H1 (cell line): ENCODE results near the gene GRIK4. TPM values are rescaled to one million over a fixed set of nuclear protein-coding genes. Genes with fewer than 3 reads are reported as not detected.

Experiments used
- CTCF ChIA-PET: fragments of 300-600 bp; sonication (Branson Sonifier 250); formaldehyde crosslinking; loops from one replicate; lab custom pipeline; 2021; ENCODE audit not compliant: partially characterized antibody; lab: Charles Lee
- POLR2A ChIA-PET: fragments of 300-600 bp; sonication (Branson Sonifier 250); formaldehyde crosslinking; loops from one replicate; lab custom pipeline; 2021; ENCODE audit warnings: inconsistent platforms; ENCODE audit not compliant: partially characterized antibody; lab: Charles Lee
- DNase-seq, 2 experiments: peaks; one replicate each; pipeline versions ENCODE4 v3.0.0 to v3.0.0-alpha.2; 2010 to 2022; ENCODE audit warnings: low spot score in 2 of 2, low read depth in 1 of 2, mixed read lengths in 1 of 2
- FAIRE-seq: peaks from 2 replicates; lab custom pipeline; 2011; peaks lifted over from hg19 to GRCh38; lab: Jason Lieb, UNC
- H2AFZ ChIP-seq: 2 replicates; pipeline ENCODE4 v1.8.1; 2012; ENCODE audit warnings: low read length, inconsistent platforms
- H2AK5ac ChIP-seq: 2 replicates; pipeline ENCODE4 v1.6.1; 2013; ENCODE audit warnings: low read depth, low read length
- H2BK120ac ChIP-seq: replicated peaks from 2 replicates; pipeline ENCODE3; 2013; ENCODE audit warnings: low read depth, low read length, inconsistent platforms
- H2BK12ac ChIP-seq: 2 replicates; pipeline ENCODE4 v1.6.1; 2013; ENCODE audit warnings: low read depth, low read length
- H2BK15ac ChIP-seq: 2 replicates; pipeline ENCODE4 v1.6.1; 2013; ENCODE audit warnings: low read length
- H2BK20ac ChIP-seq: 2 replicates; pipeline ENCODE4 v1.6.1; 2013; ENCODE audit warnings: low read length
- H2BK5ac ChIP-seq: 2 replicates; pipeline ENCODE4 v1.6.1; 2013; ENCODE audit warnings: low read depth, low read length
- H3K14ac ChIP-seq: 2 replicates; pipeline ENCODE4 v1.6.1; 2013; ENCODE audit warnings: inconsistent platforms; ENCODE audit not compliant: insufficient read length
- H3K18ac ChIP-seq: 2 replicates; pipeline ENCODE4 v1.6.1; 2013; ENCODE audit warnings: low read length; ENCODE audit errors: extremely low read depth
- H3K23ac ChIP-seq: 2 replicates; pipeline ENCODE4 v1.6.1; 2013; ENCODE audit warnings: inconsistent platforms; ENCODE audit not compliant: insufficient read length
- H3K23me2 ChIP-seq: 2 replicates; pipeline ENCODE4 v1.6.1; 2013; ENCODE audit warnings: low read depth, low read length
- H3K27ac ChIP-seq: 2 replicates; pipeline ENCODE4 v1.6.1; 2011; ENCODE audit warnings: low read depth, low read length, inconsistent platforms
- H3K27me3 ChIP-seq, 4 experiments: replicated peaks in 1 of 4; 1 replicate in 1 of 4; 2 replicates in 3 of 4; pipeline versions ENCODE4 v1.6.1 to v1.8.1; 2011 to 2013; ENCODE audit warnings: low read length in 3 of 4, mild to moderate bottlenecking in 3 of 4, inconsistent platforms in 2 of 4, mixed read lengths in 2 of 4, moderate library complexity in 1 of 4; ENCODE audit not compliant: control insufficient read depth in 3 of 4, insufficient read depth in 3 of 4; ENCODE audit errors: extremely low read depth in 1 of 4
- H3K36me3 ChIP-seq, 4 experiments: 2 replicates each; pipeline versions ENCODE4 v1.6.1 to v1.8.1; 2011 to 2013; ENCODE audit warnings: mild to moderate bottlenecking in 4 of 4, low read length in 3 of 4, moderate library complexity in 2 of 4, control low read depth in 1 of 4, inconsistent platforms in 1 of 4; ENCODE audit not compliant: insufficient read depth in 4 of 4, control insufficient read depth in 2 of 4
- H3K4ac ChIP-seq: replicated peaks from 2 replicates; pipeline ENCODE3; 2013; ENCODE audit warnings: low read length, low read depth, mixed read lengths, inconsistent platforms; ENCODE audit not compliant: insufficient read length
- H3K4me1 ChIP-seq, 4 experiments: replicated peaks in 1 of 4; 1 replicate in 1 of 4; 2 replicates in 3 of 4; pipeline versions ENCODE4 v1.6.1 to v1.8.1; 2011 to 2013; ENCODE audit warnings: low read length in 3 of 4, inconsistent platforms in 2 of 4, mixed read lengths in 1 of 4; ENCODE audit not compliant: insufficient read depth in 4 of 4, control insufficient read depth in 3 of 4
- H3K4me2 ChIP-seq, 2 experiments: 2 replicates each; pipeline versions ENCODE4 v1.6.1 to v1.8.1; 2011 to 2013; ENCODE audit warnings: low read depth in 2 of 2, low read length in 2 of 2, control low read depth in 1 of 2, inconsistent platforms in 1 of 2, mild to moderate bottlenecking in 1 of 2; ENCODE audit not compliant: insufficient read depth in 1 of 2
- H3K4me3 ChIP-seq, 4 experiments: fragments of 200-600, 300-600 bp in 1 of 4; sonication (generic), shearing (Covaris generic), sonication (Bioruptor Twin) in 1 of 4; 2 replicates each; pipeline versions ENCODE4 v1.5.1 to v1.8.1; 2011 to 2016; ENCODE audit warnings: low read length in 4 of 4, low read depth in 3 of 4, control low read depth in 2 of 4, inconsistent platforms in 2 of 4, mild to moderate bottlenecking in 2 of 4, mixed read lengths in 1 of 4, moderate library complexity in 1 of 4; ENCODE audit not compliant: insufficient read depth in 2 of 4; ENCODE audit errors: extremely low read depth in 1 of 4
- H3K56ac ChIP-seq: replicated peaks from 2 replicates; pipeline ENCODE3; 2013; ENCODE audit warnings: low read depth, mild to moderate bottlenecking, mixed read lengths, low read length, inconsistent platforms; ENCODE audit not compliant: insufficient read length
- H3K79me1 ChIP-seq: 2 replicates; pipeline ENCODE4 v1.6.1; 2013; ENCODE audit warnings: low read depth, low read length, control low read depth
- H3K79me2 ChIP-seq, 2 experiments: 2 replicates each; pipeline versions ENCODE4 v1.6.1 to v1.8.1; 2012 to 2013; ENCODE audit warnings: low read length in 2 of 2, mild to moderate bottlenecking in 2 of 2, inconsistent platforms in 1 of 2; ENCODE audit not compliant: insufficient read depth in 2 of 2, control insufficient read depth in 1 of 2
- H3K9ac ChIP-seq, 4 experiments: replicated peaks in 1 of 4; 1 replicate in 1 of 4; 2 replicates in 3 of 4; pipeline versions ENCODE4 v1.6.1 to v1.8.1; 2011 to 2013; ENCODE audit warnings: low read depth in 3 of 4, low read length in 3 of 4, control low read depth in 2 of 4, mild to moderate bottlenecking in 2 of 4, moderate library complexity in 2 of 4, inconsistent platforms in 1 of 4; ENCODE audit errors: extremely low read depth in 1 of 4
- H3K9me3 ChIP-seq, 2 experiments: 2 replicates each; pipeline versions ENCODE4 v1.6.1 to v1.8.1; 2012 to 2013; ENCODE audit warnings: mild to moderate bottlenecking in 2 of 2, moderate library complexity in 2 of 2, control low read depth in 1 of 2, inconsistent platforms in 1 of 2, low read depth in 1 of 2, low read length in 1 of 2, mixed read lengths in 1 of 2; ENCODE audit not compliant: insufficient read depth in 2 of 2
- H4K20me1 ChIP-seq, 2 experiments: replicated peaks in 1 of 2; 2 replicates each; pipeline versions ENCODE3 to v1.8.1; 2011 to 2013; ENCODE audit warnings: inconsistent platforms in 2 of 2, low read length in 2 of 2, mild to moderate bottlenecking in 1 of 2; ENCODE audit not compliant: insufficient read depth in 2 of 2, control insufficient read depth in 1 of 2
- H4K5ac ChIP-seq: 2 replicates; pipeline ENCODE4 v1.6.1; 2013; ENCODE audit warnings: low read length, low read depth, mixed read lengths, inconsistent platforms; ENCODE audit not compliant: insufficient read length
- H4K8ac ChIP-seq: 2 replicates; pipeline ENCODE4 v1.8.0; 2013; ENCODE audit warnings: mild to moderate bottlenecking, moderate library complexity, low read length, inconsistent platforms; ENCODE audit not compliant: insufficient read depth; ENCODE audit errors: extremely low read depth
- H4K91ac ChIP-seq: replicated peaks from 2 replicates; pipeline ENCODE3; 2013; ENCODE audit warnings: low read length, mixed read lengths, inconsistent platforms; ENCODE audit not compliant: insufficient read length
- PHF8 ChIP-seq: fragments of 200-600 bp; sonication (generic); conservative IDR thresholded peaks from 2 replicates; pipeline ENCODE4 v1.7.1; 2012; ENCODE audit warnings: low read depth, mild to moderate bottlenecking, inconsistent platforms, low read length, moderate library complexity
- RNF2 ChIP-seq: fragments of 200-900, 300-1000 bp; sonication (generic); IDR thresholded peaks from 2 replicates; pipeline ENCODE4 v1.7.1; 2016; ENCODE audit warnings: borderline replicate concordance, low read depth, mild to moderate bottlenecking, antibody characterized with exemption, low read length; ENCODE audit not compliant: poor library complexity, severe bottlenecking; ENCODE audit errors: missing control alignments
- SIRT6 ChIP-seq: IDR thresholded peaks from one replicate; pipeline ENCODE4 v1.7.1; 2012; ENCODE audit warnings: low read length, inconsistent platforms
- WGBS, 2 experiments: shearing (Covaris generic) in 1 of 2; methylation state at CpG; one replicate each; pipeline versions ENCODE4 v1.1.6 to v1.1.7; 2013 to 2015; ENCODE audit warnings: low lambda C conversion rate in 2 of 2, mixed read lengths in 2 of 2, inconsistent platforms in 1 of 2, low coverage in 1 of 2, missing lambda C conversion rate in 1 of 2; ENCODE audit not compliant: insufficient replicate concordance in 2 of 2, insufficient coverage in 1 of 2, insufficient read length in 1 of 2; ENCODE audit errors: extremely low coverage in 1 of 2, missing lambda C conversion rate in 1 of 2; 5-methylcytosine and 5-hydroxymethylcytosine counted together
- polyA plus RNA-seq, 7 experiments: library from polyadenylated mRNA; depleted of rRNA in 3 of 7; stranded (reverse) in 5 of 7; unstranded in 2 of 7; fragments of >200 nt in 5 of 7; fragments of 200-250 nt in 2 of 7; gene quantifications; 1 replicate in 5 of 7; 2 replicates in 1 of 7; 4 replicates in 1 of 7; pipeline versions ENCODE4 v1.2.1 to v1.2.3, GENCODE V29; 2011 to 2013; ENCODE audit warnings: missing spikeins in 2 of 7, mixed read lengths in 2 of 7
- total RNA-seq: library from RNA; stranded (reverse); fragmentation: NEBNext Ultra II Directional; extraction: Animal tissue kit (Norgen Biotek cat#: 25700); gene quantifications from 2 replicates; pipeline ENCODE4 v1.2.1, GENCODE V29; 2021

The GRIK4 gene
- total and polyA plus RNA-seq, 2 of the 8 experiments (the other 6 are each of a cell fraction or from before 2014, with no cell fraction given), result 1.2 to 2.9 TPM

DNA sequence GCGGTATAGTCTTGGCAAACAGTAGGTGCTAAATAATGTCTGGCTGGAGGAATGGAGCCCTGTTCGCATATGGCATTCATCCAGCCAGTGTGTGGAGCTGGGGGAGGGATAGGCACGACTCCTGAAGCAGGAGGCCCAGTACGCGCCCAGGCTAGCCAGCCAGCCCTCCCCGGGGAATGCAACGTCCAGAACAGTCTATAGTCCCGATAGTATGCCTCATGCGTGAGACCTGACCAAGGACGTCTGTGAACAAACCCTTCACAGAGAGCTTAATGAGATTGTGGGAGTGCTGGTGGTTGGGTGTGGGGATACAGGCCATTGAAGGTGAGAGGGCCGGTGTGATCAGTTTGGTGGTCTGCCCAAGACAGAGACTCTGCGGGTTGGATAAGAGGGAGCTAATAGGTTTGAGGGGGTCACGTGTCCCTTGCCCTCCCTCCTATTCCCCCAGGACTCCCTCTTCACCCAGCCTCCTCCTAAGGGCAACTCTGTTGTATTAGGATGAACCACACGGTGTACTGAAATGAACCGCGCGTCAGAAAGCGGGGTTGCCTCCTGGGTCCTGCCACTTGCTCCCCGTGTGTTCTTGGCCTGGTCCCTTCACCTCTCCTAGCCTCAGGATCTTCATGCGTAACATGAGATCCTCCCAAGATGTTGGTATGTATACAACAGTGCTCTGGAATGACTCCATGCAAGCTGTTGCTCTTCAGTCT lies 987 bp upstream of the GRIK4 start:
- no peak overlapping the region for H4K5ac ChIP-seq
- FAIRE-seq (no peak), DNase-seq (no peak)
- H3K23ac ChIP-seq, result no peak overlapping the region
- ChIA-PET POLR2A (interaction anchor here (1.6 kb wide), 1 partner anchor 138 kb away, joined by 5 read pairs; no protein-coding TSS in a partner anchor), CTCF (interaction anchor here (0.5 to 4.5 kb wide), 41 partner anchors 9 to 441 kb away, joined by 3 to 30 read pairs (median 4); no protein-coding TSS in a partner anchor)
- H3K79me2 ChIP-seq, result no peaks in the 10 kb centered on the region
- H2BK120ac ChIP-seq, result no peak overlapping the region
- peaks cover 0 to 22% (median 12%) of the 10 kb centered on the region in 4 experiments; a peak in 5 of 7 replicates for H3K27me3 ChIP-seq
- H2AK5ac ChIP-seq, result no peak overlapping the region
- H2AFZ ChIP-seq, result 0 out of 2 replicates have a peak overlapping the region, but pooled peaks have one; percentile 9
- H2BK20ac ChIP-seq, result 0 out of 2 replicates have a peak overlapping the region, but pooled peaks have one; percentile 29
- H3K56ac ChIP-seq, result no peak overlapping the region
- H2BK5ac ChIP-seq, result no peak overlapping the region
- no peaks in the 10 kb centered on the region for H3K36me3 ChIP-seq
- peaks cover 5% of the 10 kb centered on the region; the same call in 1 of the 2 replicates for H3K23me2 ChIP-seq
- no peak overlapping the region for H3K4me3 ChIP-seq
- H3K4me2 ChIP-seq, result no peak overlapping the region
- no peak overlapping the region for H4K8ac ChIP-seq
- peaks cover 0 to 4% of the 10 kb centered on the region in 2 experiments for H4K20me1 ChIP-seq
- 88% methylated on average over 20 of the region's 20 CpGs; no CpG with 5 or more reads in 1 of the 2 experiments for WGBS, 2 experiments
- no peak overlapping the region for H3K14ac ChIP-seq
- no peaks in the 10 kb centered on the region for H3K9me3 ChIP-seq
- no peak overlapping the region for H3K9ac ChIP-seq
- H3K79me1 ChIP-seq, result no peaks in the 10 kb centered on the region; the same call in 1 of the 2 replicates
- no peak overlapping the region for H3K27ac ChIP-seq
- no peak for TF ChIP-seq RNF2
- TF ChIP-seq PHF8, result no peak
- no peak for TF ChIP-seq SIRT6
- H2BK12ac ChIP-seq, result peak overlapping the region; percentile 75; the same call in 1 of the 2 replicates
- H4K91ac ChIP-seq, result no peak overlapping the region
- H2BK15ac ChIP-seq, result peak overlapping the region; percentile 98
- H3K18ac ChIP-seq, result no peak overlapping the region
- H3K4me1 ChIP-seq, result peaks cover 0 to 5% (median 2%) of the 10 kb centered on the region in 4 experiments; a peak in 3 of 7 replicates
- no peak overlapping the region for H3K4ac ChIP-seq
